ENCODE measurements around the gene ANKRD9.

The ANKRD9 gene

DNA sequence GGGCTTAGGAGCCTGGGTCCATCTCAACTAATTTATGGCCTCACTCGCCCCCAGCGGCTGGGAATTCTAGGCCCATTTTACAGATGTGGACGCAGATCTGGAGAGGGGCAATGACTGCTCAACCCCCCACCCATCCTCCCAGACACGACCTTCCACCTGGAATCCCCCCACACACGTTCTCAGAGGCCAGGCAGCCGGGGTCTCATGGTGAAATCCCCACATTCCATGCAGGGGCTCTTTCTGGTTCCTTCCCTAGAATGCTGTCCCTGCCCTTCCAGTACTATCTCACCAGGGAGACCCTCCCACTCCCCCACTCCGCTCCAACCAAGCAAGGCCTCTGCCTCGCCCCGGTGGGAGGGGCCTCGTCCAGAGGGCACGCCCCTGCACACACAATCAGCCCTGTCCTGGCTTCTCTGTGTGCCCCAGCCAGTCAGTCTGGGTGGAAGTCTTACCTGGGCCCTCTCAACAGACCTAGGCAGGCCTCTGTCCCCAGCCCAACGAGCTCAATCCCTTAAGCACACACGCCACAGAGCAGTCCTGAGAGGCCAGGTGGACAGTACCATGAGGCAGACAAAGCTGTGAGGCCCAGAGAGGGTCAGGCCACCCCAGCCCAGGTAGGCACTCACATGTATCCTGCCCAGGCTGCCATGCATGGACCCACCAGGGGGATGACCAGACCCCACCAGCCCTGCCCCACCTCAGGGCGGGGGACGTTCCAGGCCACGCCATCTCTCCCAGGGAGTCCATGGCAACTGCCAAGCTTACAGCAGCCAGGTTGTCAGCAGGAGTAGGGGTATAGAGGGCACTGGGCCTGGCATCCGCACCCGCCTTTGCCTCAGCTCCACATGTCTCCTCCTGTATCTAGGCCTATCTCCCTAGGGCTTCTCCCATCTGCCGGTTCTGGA lies 1.3 kb upstream of the ANKRD9 start:
- DNase-seq = no peak

- no peak for DNase-seq
Measured at GRCh38 chr14:102508774-102509745, 516 bp downstream of the ANKRD9 start.

DNA sequence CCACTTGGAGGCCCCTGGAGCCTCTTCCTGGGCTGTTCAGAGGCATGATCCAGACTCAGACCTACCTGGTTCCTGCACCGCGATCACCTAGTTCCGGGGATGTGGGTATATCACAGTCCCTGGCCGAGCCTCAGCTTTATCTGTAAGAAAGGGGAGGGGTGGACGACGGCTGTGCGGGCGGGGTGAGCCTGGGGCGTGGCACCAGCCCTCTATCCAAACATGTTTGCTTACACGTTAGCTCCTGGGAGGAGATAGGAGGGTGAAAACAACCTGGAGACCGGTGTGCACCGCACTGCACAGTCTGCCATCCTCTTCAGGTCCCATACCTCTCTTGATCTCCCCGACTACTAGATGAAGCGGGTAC lies 1.2 kb downstream of the ANKRD9 start:
- DNase-seq = no peak

DNA sequence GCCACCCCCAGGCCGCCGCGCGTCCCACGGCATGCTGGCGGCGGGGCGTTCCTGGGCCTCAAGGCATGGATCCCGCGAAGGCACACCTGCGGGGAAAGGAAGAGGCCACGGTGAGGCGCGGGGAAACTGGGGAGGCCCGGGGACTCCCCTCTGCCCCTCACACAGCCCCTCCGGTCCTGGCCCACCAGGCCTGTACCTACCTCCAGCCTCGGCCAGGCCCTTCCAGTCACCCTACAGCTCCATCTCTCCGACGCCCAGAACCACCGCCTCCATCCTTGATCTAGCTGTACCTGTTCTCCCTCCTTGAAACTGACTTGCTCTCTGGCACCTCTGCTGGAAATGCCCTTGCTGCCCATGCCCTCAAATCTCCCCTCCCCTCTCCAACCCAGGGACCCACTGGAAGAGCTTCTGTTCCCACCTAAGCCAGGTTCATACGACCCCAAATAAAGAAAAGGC lies 1.7 kb downstream of the ANKRD9 start:
- DNase-seq = no peak

GRCh38 chr14:102507081-102507856 lies 2.3 kb downstream of the ANKRD9 start:
- DNase-seq = no peak

- no peak for DNase-seq
Measured at GRCh38 chr14:102506626-102506925, 3.0 kb downstream of the ANKRD9 start.

- no peak for DNase-seq
Measured at GRCh38 chr14:102505775-102506625, 3.6 kb downstream of the ANKRD9 start.

DNA sequence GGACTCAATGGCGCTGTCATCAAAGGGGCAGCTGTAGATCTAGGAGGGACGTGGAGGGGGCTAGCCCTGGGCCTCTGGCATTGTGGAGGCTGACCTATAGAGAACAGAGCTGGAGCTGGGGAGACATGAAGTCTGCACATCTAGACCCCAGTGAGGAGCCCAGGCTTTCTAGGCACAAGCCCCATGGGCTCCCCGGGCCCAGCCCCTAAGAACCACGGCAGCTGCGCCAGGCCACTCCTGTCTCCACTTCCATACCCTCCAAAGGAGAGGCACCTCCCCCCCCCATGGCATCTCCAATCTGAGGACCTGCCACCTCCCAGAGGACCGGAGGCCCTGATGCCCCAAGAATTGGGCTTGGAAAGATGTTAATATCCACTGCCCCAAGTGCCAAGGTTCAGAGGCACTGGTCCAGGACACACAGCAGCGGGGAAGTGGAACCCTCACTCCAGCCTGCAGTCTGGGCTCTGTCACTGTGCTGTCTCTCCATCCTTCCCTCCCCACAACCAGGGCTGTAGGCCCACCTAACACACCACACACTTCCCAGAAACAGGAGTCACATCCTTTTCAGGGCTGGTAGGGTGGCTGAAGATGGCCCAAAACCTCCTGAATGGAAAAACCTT lies 4.5 kb downstream of the ANKRD9 start:
- no peak for DNase-seq

DNA sequence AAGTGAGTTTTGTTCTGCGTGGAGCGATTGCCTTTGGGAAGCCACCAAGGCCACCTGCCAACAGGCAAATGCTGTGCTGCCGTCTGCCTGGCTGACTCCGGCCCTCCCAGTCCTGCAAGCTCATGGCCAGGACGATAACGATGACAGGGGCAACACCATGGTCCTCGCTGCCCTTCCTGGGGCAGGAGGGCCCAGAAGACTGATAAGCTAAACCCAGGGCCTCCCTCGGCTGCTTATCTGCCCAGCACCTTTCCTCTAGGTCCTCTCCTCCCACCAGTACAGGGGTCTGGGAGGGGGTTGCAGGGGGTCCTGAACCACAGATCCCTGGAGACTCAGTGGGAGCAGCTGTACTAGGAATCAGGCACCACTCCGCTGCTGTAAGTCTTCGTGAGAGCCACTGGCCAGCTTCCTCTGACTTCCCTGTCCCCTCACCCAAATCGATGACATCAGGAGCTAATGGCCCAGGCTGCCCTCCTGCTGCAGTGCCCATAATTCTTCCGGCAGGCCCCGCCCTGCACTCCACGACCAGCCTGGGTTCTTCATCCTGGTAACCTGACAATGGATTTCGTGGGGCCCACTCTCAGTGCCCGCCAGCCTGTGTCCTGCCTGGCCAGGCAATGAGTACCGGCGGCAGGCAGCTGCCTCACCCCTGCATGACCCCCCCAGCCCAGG lies 5.1 kb downstream of the ANKRD9 start:
- DNase-seq = no peak

DNA sequence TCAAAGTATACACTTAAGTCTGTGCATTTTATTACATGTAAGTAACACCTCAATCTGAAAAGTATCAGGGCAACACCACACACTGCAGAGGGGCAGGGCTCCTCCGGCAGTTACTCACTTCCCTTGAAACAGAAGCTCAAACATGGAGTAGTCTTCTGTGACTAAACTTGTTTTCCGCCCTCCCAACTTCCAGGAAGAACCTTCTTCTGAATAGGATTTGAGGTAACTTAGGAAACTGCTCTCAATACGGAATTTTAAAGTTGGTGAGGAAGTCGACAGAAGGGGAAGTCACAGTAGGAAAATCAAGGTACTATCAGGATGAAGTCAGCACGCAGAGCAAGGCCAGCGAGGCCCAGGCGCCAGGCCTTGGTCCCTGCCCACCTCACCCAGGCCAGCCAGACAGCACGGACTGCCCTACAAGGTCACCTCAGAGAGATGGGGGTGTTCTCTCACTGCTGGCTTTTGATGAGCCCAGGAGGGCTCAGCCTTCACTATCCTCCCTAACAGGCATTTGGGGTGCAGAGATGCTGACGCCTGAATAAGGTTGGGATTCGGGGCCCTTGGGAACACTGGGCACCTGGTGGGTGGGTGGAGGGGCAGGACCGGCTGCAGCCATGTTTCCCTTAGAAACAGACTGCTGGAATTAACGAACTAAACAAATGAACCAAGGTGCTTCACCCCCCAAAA lies 5.8 kb downstream of the ANKRD9 start:
- no peak for DNase-seq

DNA sequence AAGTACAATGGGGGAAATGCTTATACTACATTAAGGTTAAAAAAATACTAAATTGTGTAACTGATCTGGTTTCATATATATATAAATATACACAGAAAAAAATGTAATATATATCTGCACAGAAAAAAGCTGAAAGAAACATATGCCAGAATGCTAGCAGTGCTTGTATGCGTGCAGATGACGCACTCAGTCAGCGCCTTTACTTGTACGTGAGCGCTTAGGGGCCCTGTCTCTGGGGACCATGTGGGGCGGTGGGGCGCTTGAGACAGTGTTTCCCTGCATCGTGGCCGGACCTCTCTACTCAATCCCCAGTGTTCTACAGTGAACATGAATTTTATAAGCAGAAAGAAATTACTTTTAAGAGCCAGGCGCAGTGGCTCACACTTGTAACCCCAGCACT lies 7.0 kb downstream of the ANKRD9 start:
- no peak for DNase-seq

GRCh38 chr14:102501751-102502315 lies 7.7 kb downstream of the ANKRD9 start:
- DNase-seq = no peak

- no peak for DNase-seq
Measured at GRCh38 chr14:102500713-102501112, 8.9 kb downstream of the ANKRD9 start.

DNA sequence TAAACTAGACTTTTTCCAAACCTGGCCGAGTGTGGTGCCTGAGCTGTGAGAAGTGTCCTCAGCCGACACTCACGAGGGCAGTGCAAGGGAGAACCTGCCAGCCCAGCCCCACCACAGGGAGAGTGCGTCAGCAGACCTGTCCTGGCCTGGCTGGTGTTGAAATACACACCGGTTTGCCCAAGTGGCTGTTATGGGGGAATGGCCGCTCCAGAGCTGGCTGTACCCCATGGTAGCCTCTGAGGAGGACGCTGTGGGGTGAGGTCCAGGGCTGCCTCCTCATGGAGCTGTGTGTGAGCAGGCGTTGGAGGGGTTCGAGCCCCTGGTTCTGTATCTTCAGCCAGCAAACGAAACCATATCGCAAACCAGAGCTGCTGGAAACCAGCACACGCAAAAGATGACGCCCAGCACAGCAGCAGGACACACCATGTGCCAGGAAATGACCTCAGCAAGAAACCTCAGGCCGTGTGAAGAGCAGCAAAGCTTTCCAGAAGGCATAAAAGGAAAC lies 9.4 kb downstream of the ANKRD9 start:
- no peak for DNase-seq

DNA sequence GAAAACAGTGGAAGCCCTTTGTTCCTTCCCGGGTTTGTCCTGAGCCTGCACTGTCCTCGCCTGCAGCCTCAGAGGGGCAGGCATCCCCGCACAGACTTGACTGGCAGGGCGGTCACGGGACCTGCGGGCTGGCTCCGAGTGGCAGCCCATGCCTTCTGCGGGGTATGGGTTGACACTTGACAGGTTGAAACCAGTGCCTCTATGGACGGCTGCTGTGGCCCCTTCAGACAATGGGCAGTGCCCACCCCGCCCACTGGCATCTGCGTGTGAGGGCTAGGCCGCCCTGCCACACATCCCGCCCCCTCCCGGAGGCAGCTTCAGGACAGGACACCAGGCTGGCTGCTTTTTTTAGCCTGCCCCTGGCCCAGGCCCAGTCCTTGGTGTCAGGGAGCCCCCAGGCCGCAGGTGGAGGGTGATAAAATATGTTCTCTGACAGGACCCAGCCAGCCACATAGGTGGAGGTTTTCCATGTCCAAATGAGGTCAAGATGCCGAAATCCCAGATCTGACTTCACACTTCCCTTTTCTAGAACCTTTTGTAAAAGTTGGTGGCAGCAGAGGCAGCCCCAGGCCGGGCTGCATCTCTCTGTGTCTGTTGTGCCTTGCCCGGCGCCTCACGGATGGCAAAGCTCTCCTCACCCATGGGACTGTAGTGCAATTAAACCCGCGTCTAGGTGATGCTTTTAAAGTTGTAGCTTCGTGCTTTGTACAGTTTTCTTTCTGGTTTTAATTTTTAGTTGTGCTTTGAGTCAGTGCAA lies 10.0 kb downstream of the ANKRD9 start:
- no peak for DNase-seq

- DNase-seq = no peak
Measured at GRCh38 chr14:102498678-102499265, 10.8 kb downstream of the ANKRD9 start.

DNA sequence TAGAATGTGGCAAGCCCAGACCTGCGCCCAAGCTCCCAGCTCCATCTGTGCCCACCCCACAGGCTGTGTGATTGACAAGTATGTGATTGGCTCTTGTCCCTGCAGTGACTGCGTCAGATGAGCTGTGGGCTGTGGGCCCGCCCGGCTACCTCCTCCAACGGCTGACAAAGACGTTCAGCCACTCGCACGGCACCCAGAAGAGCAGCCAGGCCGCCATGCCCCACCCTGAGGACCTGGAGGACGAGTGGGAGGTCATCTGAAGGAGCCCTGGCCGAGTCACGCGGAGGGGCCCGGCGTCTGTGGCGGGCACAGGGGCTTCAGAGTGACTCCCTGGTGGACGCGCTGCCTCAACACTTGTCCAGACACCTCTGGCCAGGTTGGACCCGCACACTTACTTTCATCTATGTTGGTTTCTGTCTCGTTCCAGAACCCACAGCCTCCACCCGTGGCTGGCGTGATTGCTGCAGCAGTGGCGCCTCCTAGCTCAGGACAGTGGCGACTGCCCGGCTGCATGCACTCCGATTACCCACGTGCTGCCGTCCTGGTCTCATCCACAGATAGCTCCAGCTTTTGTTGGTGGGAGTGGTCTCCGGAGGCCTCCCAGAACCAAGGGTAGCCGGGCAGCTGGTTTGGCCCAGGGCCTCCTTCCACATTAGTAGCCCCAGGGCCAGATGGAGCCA lies 11.4 kb downstream of the ANKRD9 start:
- no peak for DNase-seq
